Measurements from ENCODE around the gene NCOA7. TPM values are rescaled to one million over a fixed set of nuclear protein-coding genes. Genes with fewer than 3 reads are reported as not detected.
A peak's percentile ranks its signal among the peaks of the same experiment; 100 is the strongest.

NCOA7 gene
- total RNA-seq, 6 donors from 2014 or later: 33.5 to 75.6 (median 48.9) TPM

- ATAC-seq (ENCODE audit: low FRiP score in 2 of 2) (no peak), DNase-seq (no peak)
- Histone ChIP-seq H3K27ac (peak overlapping the region; percentile 56 to 75 (median 62)), H3K9me3 (no peaks in the 10 kb centered on the region), H3K4me1 (peaks cover 18 to 29% (median 26%) of the 10 kb centered on the region in 4 donors), H3K4me3 (no peak overlapping the region), H3K36me3 (no peaks in the 10 kb centered on the region), H3K27me3 (no peaks in the 10 kb centered on the region)
- no peak for TF ChIP-seq POLR2A (IDR thresholded peaks at IDR 0.05)
- TF ChIP-seq POLR2AphosphoS5 (IDR thresholded peaks at IDR 0.05): no peak
- TF ChIP-seq EP300 (IDR thresholded peaks at IDR 0.05): no peak
- TF ChIP-seq, protein P1, sequence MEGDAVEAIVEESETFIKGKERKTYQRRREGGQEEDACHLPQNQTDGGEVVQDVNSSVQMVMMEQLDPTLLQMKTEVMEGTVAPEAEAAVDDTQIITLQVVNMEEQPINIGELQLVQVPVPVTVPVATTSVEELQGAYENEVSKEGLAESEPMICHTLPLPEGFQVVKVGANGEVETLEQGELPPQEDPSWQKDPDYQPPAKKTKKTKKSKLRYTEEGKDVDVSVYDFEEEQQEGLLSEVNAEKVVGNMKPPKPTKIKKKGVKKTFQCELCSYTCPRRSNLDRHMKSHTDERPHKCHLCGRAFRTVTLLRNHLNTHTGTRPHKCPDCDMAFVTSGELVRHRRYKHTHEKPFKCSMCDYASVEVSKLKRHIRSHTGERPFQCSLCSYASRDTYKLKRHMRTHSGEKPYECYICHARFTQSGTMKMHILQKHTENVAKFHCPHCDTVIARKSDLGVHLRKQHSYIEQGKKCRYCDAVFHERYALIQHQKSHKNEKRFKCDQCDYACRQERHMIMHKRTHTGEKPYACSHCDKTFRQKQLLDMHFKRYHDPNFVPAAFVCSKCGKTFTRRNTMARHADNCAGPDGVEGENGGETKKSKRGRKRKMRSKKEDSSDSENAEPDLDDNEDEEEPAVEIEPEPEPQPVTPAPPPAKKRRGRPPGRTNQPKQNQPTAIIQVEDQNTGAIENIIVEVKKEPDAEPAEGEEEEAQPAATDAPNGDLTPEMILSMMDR (IDR thresholded peaks at IDR 0.05): no peak
- WGBS, 2 donors: 78 to 84% methylated on average over 2 of the region's 2 CpGs
These were observed 43.6 kb downstream of the NCOA7 start for GRCh38 chr6:125834348-125834747.

GRCh38 chr6:125835221-125835744 is 44.5 kb downstream of the NCOA7 start:
- WGBS, 2 donors: 41 to 56% methylated on average over 2 of the region's 2 CpGs
- H3K36me3 ChIP-seq: no peaks in the 10 kb centered on the region
- no peaks in the 10 kb centered on the region for H3K27me3 ChIP-seq
- no peaks in the 10 kb centered on the region for H3K9me3 ChIP-seq
- peak overlapping the region; percentile 56 to 75 (median 66) for H3K27ac ChIP-seq
- ATAC-seq (ENCODE audit: low FRiP score in 2 of 2): peak; percentile 82 to 87
- H3K4me3 ChIP-seq: no peak overlapping the region
- TF ChIP-seq POLR2A (IDR thresholded peaks at IDR 0.05): no peak
- TF ChIP-seq EP300 (IDR thresholded peaks at IDR 0.05): peak in 2 of 4 donors; percentile 64 to 81
- peak in 1 of 2 donors; percentile 61 for TF ChIP-seq POLR2AphosphoS5 (IDR thresholded peaks at IDR 0.05)
- H3K4me1 ChIP-seq: peaks cover 16 to 29% (median 26%) of the 10 kb centered on the region in 4 donors
- peak in 1 of 2 donors; percentile 59 for DNase-seq

GRCh38 chr6:125836466-125836865 is 45.7 kb downstream of the NCOA7 start:
- Histone ChIP-seq H3K36me3 (no peaks in the 10 kb centered on the region), H3K27me3 (no peaks in the 10 kb centered on the region), H3K27ac (peak overlapping the region in 1 of 4 donors; percentile 75), H3K4me1 (peaks cover 15 to 29% (median 26%) of the 10 kb centered on the region in 4 donors), H3K4me3 (no peak overlapping the region), H3K9me3 (no peaks in the 10 kb centered on the region)
- TF ChIP-seq, protein P1 (IDR thresholded peaks at IDR 0.05): no peak
- TF ChIP-seq EP300 (IDR thresholded peaks at IDR 0.05) (no peak), POLR2A (IDR thresholded peaks at IDR 0.05) (no peak), POLR2AphosphoS5 (IDR thresholded peaks at IDR 0.05) (no peak)
- no peak for DNase-seq
- WGBS, 2 donors: 79 to 82% methylated on average over 2 of the region's 2 CpGs
- ATAC-seq (ENCODE audit: low FRiP score in 2 of 2): no peak

GRCh38 chr6:125839471-125839870 is 48.7 kb downstream of the NCOA7 start:
- no peaks in the 10 kb centered on the region for H3K27me3 ChIP-seq
- TF ChIP-seq EP300 (IDR thresholded peaks at IDR 0.05): no peak
- H3K36me3 ChIP-seq: no peaks in the 10 kb centered on the region
- 69 to 82% methylated on average over 7 of the region's 7 CpGs for WGBS, 2 donors
- no peak overlapping the region for H3K27ac ChIP-seq
- DNase-seq (no peak), ATAC-seq (ENCODE audit: low FRiP score in 2 of 2) (no peak)
- peaks cover 6 to 17% (median 10%) of the 10 kb centered on the region in 4 donors for H3K4me1 ChIP-seq
- H3K4me3 ChIP-seq: no peak overlapping the region
- no peaks in the 10 kb centered on the region for H3K9me3 ChIP-seq

DNA sequence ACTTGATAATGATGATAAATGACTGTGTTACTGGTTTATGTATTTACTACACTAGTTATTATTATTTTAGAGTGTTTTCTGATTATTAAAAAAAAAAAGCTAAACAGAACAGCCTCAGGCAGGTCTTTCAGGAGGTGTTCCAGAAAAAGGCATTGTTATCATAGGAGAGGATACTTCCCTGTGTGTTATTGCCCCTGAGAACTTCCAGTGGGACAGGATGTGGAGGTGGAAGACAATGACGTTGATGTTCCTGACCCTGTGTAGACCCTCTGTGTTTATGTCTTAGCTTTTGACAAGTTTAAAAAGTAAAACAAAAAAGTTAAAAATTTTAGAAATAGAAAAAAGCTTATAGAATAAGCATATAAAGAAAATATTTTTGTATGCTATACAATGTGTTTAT is 49.1 kb downstream of the NCOA7 start:
- TF ChIP-seq, protein P1 (IDR thresholded peaks at IDR 0.05): no peak
- no peak for TF ChIP-seq POLR2A (IDR thresholded peaks at IDR 0.05)
- no peak for TF ChIP-seq POLR2AphosphoS5 (IDR thresholded peaks at IDR 0.05)
- no peak for TF ChIP-seq EP300 (IDR thresholded peaks at IDR 0.05)
- no peak for DNase-seq
- H3K27ac ChIP-seq: no peak overlapping the region
- no peaks in the 10 kb centered on the region for H3K27me3 ChIP-seq
- H3K4me1 ChIP-seq: peaks cover 2 to 13% (median 7%) of the 10 kb centered on the region in 4 donors
- no peaks in the 10 kb centered on the region for H3K9me3 ChIP-seq
- ATAC-seq (ENCODE audit: low FRiP score in 2 of 2): no peak
- no peaks in the 10 kb centered on the region for H3K36me3 ChIP-seq
- H3K4me3 ChIP-seq: no peak overlapping the region
- WGBS, 2 donors: 33 to 80% methylated on average over 1 of the region's 1 CpG

Measured in upper lobe of left lung (tissue), 6 donors.